OCI-LY7 (cell line): ENCODE measurements around the gene HMG20B.

Source experiments
- CTCF ChIP-seq: fragments of 200-600 bp; sonication (generic); conservative IDR thresholded peaks from 2 replicates; pipeline ENCODE4 v1.5.1; 2014; ENCODE audit warnings: mild to moderate bottlenecking, antibody characterized with exemption, low read length, moderate library complexity, mixed read lengths
- EZH2phosphoT487 ChIP-seq: fragments of 200-600 bp; sonication (generic); IDR thresholded peaks from 2 replicates; pipeline ENCODE4 v1.6.1; 2018; ENCODE audit warnings: low read depth, borderline replicate concordance, mild to moderate bottlenecking, mixed run types, antibody characterized with exemption, low read length, moderate library complexity, mixed read lengths

- TF ChIP-seq CTCF (no peak), EZH2phosphoT487 (no peak)
These were observed 27.0 kb downstream of the HMG20B start for GRCh38 chr19:3599776-3600187.
